ENCODE results near the gene GLS. TPM values are rescaled to one million over a fixed set of nuclear protein-coding genes. Genes with fewer than 3 reads are reported as not detected.
A peak's percentile ranks its signal among the peaks of the same experiment; 100 is the strongest.
"Not testable (repeated sequence)": the region's sequence is repeated elsewhere in the genome, so short reads cannot be mapped to it uniquely, and the experiment has no call there.

Gene GLS
- total RNA-seq, 5 donors from 2014 or later (not counting 1 experiment from before 2014, with no cell fraction given): 192 to 233 (median 209) TPM

DNA sequence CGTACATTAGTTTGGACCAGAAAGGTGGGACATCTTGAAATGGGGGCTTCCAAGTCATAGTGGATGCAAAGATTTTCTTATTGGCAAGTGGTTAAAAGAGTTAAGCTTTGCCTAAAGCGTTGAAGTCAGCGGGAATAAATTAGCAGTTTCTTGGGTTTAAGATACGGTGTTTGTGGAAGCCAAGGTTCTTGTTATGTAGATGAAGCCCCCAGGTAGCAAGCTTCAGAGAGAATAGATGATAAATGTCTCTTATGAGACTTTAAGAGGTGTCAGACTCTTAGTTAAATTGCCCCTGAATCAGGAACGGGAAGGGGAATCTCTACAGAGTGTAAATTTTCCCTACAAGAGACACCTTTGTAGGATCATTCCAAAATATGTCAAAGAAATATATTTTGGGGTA, 10.9 kb upstream of the GLS start:
- POLR2A ChIA-PET: no interaction called here
- H3K27me3 Mint-ChIP-seq: no peaks in the 10 kb centered on the region

DNA sequence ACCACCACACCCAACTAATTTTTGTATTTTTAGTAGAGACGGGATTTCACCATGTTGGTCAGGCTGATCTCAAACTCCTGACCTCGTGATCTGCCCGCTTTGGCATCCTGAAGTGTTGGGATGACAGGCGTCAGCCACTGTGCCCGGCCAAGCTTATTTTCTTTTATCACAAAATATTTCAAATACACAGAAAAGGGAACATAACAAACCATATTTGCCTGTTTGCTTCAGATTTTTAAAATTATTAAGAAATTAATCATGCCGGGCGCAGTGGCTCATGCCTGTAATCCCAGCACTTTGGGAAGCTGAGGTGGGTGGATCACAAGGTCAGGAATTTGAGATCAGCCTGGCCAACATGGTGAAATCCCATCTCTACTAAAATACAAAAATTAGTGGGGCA, 7.2 kb upstream of the GLS start:
- H3K36me3 Mint-ChIP-seq; H3K9me3 Mint-ChIP-seq; CTCF ChIA-PET; H3K27ac ChIP-seq (ENCODE audit: low read length); H3K9me3 ChIP-seq; H3K4me3 ChIP-seq (ENCODE audit: control insufficient read depth in 1 of 2, extremely low read depth in 1 of 2, low read length in 1 of 2); H3K27ac Mint-ChIP-seq; POLR2A ChIA-PET; H3K27me3 ChIP-seq (replicated peaks in 1 of 2; ENCODE audit: control insufficient read depth in 2 of 2, extremely low read depth in 1 of 2, insufficient read depth in 2 of 2, low read length in 1 of 2); H3K36me3 ChIP-seq (ENCODE audit: control insufficient read depth in 2 of 2, extremely low read depth in 1 of 2, insufficient read depth in 1 of 2, low read length in 1 of 2); DNase-seq; ATAC-seq (replicated peaks in 1 of 4); H3K4me3 Mint-ChIP-seq; H3K27me3 Mint-ChIP-seq: not testable (repeated sequence)
- H3K4me1 Mint-ChIP-seq: peaks cover 19 to 29% (median 27%) of the 10 kb centered on the region in 3 donors
- peaks cover 10 to 12% of the 10 kb centered on the region in 2 experiments for H3K4me1 ChIP-seq (ENCODE audit: control insufficient read depth in 1 of 2, extremely low read depth in 1 of 2, insufficient read depth in 2 of 2, low read length in 2 of 2)
- whole genome bisulfite sequencing (ENCODE audit: insufficient coverage): no CpG with 5 or more reads among the region's 7 CpGs

More for the DNA sequence above, 10.9 kb upstream of the GLS start:
- DNase-seq: no peak
- Mint-ChIP-seq H3K4me1 (no peaks in the 10 kb centered on the region), H3K27ac (no peak overlapping the region), H3K4me3 (no peak overlapping the region), H3K36me3 (peaks cover 18% of the 10 kb centered on the region), H3K9me3 (peaks cover 0 to 5% (median 0%) of the 10 kb centered on the region in 3 donors)
- Histone ChIP-seq H3K36me3 (ENCODE audit: control insufficient read depth in 2 of 2, extremely low read depth in 1 of 2, insufficient read depth in 1 of 2, low read length in 1 of 2) (no peaks in the 10 kb centered on the region), H3K9me3 (no peaks in the 10 kb centered on the region), H3K4me3 (ENCODE audit: control insufficient read depth in 1 of 2, extremely low read depth in 1 of 2, low read length in 1 of 2) (no peak overlapping the region), H3K27me3 (replicated peaks in 1 of 2; ENCODE audit: control insufficient read depth in 2 of 2, extremely low read depth in 1 of 2, insufficient read depth in 2 of 2, low read length in 1 of 2) (no peaks in the 10 kb centered on the region), H3K27ac (ENCODE audit: low read length) (no peak overlapping the region), H3K4me1 (ENCODE audit: control insufficient read depth in 1 of 2, extremely low read depth in 1 of 2, insufficient read depth in 2 of 2, low read length in 2 of 2) (no peaks in the 10 kb centered on the region)
- 93% methylated on average over 3 of the region's 5 CpGs for WGBS (ENCODE audit: insufficient coverage)
- CTCF ChIA-PET: no interaction called here
- no peak for ATAC-seq (replicated peaks in 1 of 4)

DNA sequence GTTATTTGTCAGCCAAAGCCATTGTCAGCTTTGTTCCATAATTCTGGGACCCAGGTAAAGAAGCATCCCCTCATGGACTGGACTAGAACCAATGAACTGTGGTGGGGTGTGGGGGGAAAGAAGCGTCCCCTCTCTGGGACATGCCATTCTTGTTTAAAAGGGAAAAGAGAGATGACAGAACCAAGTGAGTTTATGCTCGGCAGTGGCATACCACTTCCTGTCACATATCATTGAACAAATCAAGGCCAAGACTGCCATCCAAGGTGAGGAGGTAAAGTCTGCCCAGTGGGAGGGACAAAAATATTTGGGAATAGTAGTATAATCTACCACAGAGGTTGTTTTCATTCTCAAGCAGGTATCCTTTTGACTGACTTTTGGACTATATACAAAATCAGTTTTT, 4.7 kb upstream of the GLS start:
- Histone ChIP-seq H3K27ac (ENCODE audit: low read length) (peak overlapping the region; percentile 0), H3K36me3 (ENCODE audit: control insufficient read depth in 2 of 2, extremely low read depth in 1 of 2, insufficient read depth in 1 of 2, low read length in 1 of 2) (no peaks in the 10 kb centered on the region), H3K4me1 (ENCODE audit: control insufficient read depth in 1 of 2, extremely low read depth in 1 of 2, insufficient read depth in 2 of 2, low read length in 2 of 2) (peaks cover 18 to 20% of the 10 kb centered on the region in 2 experiments), H3K4me3 (ENCODE audit: control insufficient read depth in 1 of 2, extremely low read depth in 1 of 2, low read length in 1 of 2) (no peak overlapping the region), H3K9me3 (peaks cover 2% of the 10 kb centered on the region), H3K27me3 (replicated peaks in 1 of 2; ENCODE audit: control insufficient read depth in 2 of 2, extremely low read depth in 1 of 2, insufficient read depth in 2 of 2, low read length in 1 of 2) (no peaks in the 10 kb centered on the region)
- DNase-seq (peak in 17 of 35 experiments; percentile 1 to 63 (median 14)), ATAC-seq (replicated peaks in 1 of 4) (peak in 1 of 4 experiments; percentile 7)
- Mint-ChIP-seq H3K4me1 (peaks cover 19 to 36% (median 34%) of the 10 kb centered on the region in 3 donors), H3K27me3 (no peaks in the 10 kb centered on the region), H3K9me3 (no peaks in the 10 kb centered on the region), H3K36me3 (no peaks in the 10 kb centered on the region), H3K27ac (peak overlapping the region; percentile 81 to 87), H3K4me3 (peak overlapping the region in 1 of 3 donors; percentile 39)
- ChIA-PET CTCF (interaction anchor here (0.8 to 1.8 kb wide), 6 partner anchors 11 to 556 kb away, joined by 3 to 9 read pairs (median 4); partner anchors contain the start of gene HIBCH (in 1 of the 2)), POLR2A (no interaction called here)
- WGBS (ENCODE audit: insufficient coverage): no CpG with 5 or more reads among the region's 2 CpGs

DNA sequence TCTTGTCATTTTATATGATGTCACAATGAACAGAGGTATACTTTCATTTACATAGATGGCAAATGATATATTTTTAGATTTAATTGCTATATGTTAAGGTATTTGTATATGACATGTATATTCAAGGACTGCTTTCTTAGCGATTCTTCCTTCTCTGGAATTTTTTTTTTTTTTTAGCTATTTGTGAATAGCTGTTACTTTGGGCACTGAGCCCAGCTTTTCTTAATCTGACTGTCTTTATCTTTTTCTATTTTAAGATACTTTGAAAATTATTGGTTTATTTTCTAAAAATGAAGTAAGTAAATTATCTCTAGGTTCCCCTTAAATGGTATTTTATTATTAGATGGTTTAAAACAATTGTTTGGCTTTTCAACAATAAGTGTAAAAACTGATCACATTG, 4.0 kb upstream of the GLS start:
- ChIA-PET POLR2A (interaction anchor here (0.5 to 0.7 kb wide), 8 partner anchors 18 to 949 kb away, joined by 3 to 6 read pairs (median 4); no protein-coding TSS in a partner anchor), CTCF (interaction anchor here (0.6 to 1.3 kb wide), 4 partner anchors 16 to 26 kb away, joined by 3 to 12 read pairs (median 6); no protein-coding TSS in a partner anchor)
- DNase-seq (no peak), ATAC-seq (replicated peaks in 1 of 4) (no peak)
- no CpG with 5 or more reads among the region's 1 CpG for WGBS (ENCODE audit: insufficient coverage)
- no peaks in the 10 kb centered on the region for H3K36me3 Mint-ChIP-seq
- no peaks in the 10 kb centered on the region for H3K27me3 ChIP-seq (replicated peaks in 1 of 2; ENCODE audit: control insufficient read depth in 2 of 2, extremely low read depth in 1 of 2, insufficient read depth in 2 of 2, low read length in 1 of 2)
- no peak overlapping the region for H3K4me3 Mint-ChIP-seq
- no peak overlapping the region for H3K27ac Mint-ChIP-seq
- no peaks in the 10 kb centered on the region for H3K36me3 ChIP-seq (ENCODE audit: control insufficient read depth in 2 of 2, extremely low read depth in 1 of 2, insufficient read depth in 1 of 2, low read length in 1 of 2)
- peaks cover 2% of the 10 kb centered on the region for H3K9me3 ChIP-seq
- H3K27me3 Mint-ChIP-seq: no peaks in the 10 kb centered on the region
- no peak overlapping the region for H3K4me3 ChIP-seq (ENCODE audit: control insufficient read depth in 1 of 2, extremely low read depth in 1 of 2, low read length in 1 of 2)
- peaks cover 19 to 36% (median 34%) of the 10 kb centered on the region in 3 donors for H3K4me1 Mint-ChIP-seq
- H3K27ac ChIP-seq (ENCODE audit: low read length): no peak overlapping the region
- no peaks in the 10 kb centered on the region for H3K9me3 Mint-ChIP-seq
- peaks cover 18 to 20% of the 10 kb centered on the region in 2 experiments for H3K4me1 ChIP-seq (ENCODE audit: control insufficient read depth in 1 of 2, extremely low read depth in 1 of 2, insufficient read depth in 2 of 2, low read length in 2 of 2)

- WGBS (ENCODE audit: insufficient coverage): no CpG with 5 or more reads among the region's 2 CpGs
- H3K9me3 ChIP-seq: peaks cover 2% of the 10 kb centered on the region
- no peak overlapping the region for H3K27ac ChIP-seq (ENCODE audit: low read length)
- H3K27me3 Mint-ChIP-seq: no peaks in the 10 kb centered on the region
- peaks cover 20% of the 10 kb centered on the region in 2 experiments for H3K4me1 ChIP-seq (ENCODE audit: control insufficient read depth in 1 of 2, extremely low read depth in 1 of 2, insufficient read depth in 2 of 2, low read length in 2 of 2)
- DNase-seq (no peak), ATAC-seq (replicated peaks in 1 of 4) (no peak)
- H3K9me3 Mint-ChIP-seq: no peaks in the 10 kb centered on the region
- H3K4me3 ChIP-seq (ENCODE audit: control insufficient read depth in 1 of 2, extremely low read depth in 1 of 2, low read length in 1 of 2): no peak overlapping the region
- no peaks in the 10 kb centered on the region for H3K36me3 Mint-ChIP-seq
- no peaks in the 10 kb centered on the region for H3K27me3 ChIP-seq (replicated peaks in 1 of 2; ENCODE audit: control insufficient read depth in 2 of 2, extremely low read depth in 1 of 2, insufficient read depth in 2 of 2, low read length in 1 of 2)
- CTCF ChIA-PET: interaction anchor here (1.3 kb wide), 2 partner anchors 26 to 27 kb away, joined by 9 to 12 read pairs; no protein-coding TSS in a partner anchor
- H3K36me3 ChIP-seq (ENCODE audit: control insufficient read depth in 2 of 2, extremely low read depth in 1 of 2, insufficient read depth in 1 of 2, low read length in 1 of 2): no peaks in the 10 kb centered on the region
- peak overlapping the region in 1 of 2 donors; percentile 43 for H3K27ac Mint-ChIP-seq
- no peak overlapping the region for H3K4me3 Mint-ChIP-seq
- POLR2A ChIA-PET: interaction anchor here in 1 of 2 donors (0.5 kb wide), 1 partner anchor 800 kb away, joined by 3 read pairs; no protein-coding TSS in a partner anchor
- H3K4me1 Mint-ChIP-seq: peaks cover 27 to 36% (median 34%) of the 10 kb centered on the region in 3 donors
Observed at GRCh38 chr2:190877436-190877835, 3.2 kb upstream of the GLS start.

DNA sequence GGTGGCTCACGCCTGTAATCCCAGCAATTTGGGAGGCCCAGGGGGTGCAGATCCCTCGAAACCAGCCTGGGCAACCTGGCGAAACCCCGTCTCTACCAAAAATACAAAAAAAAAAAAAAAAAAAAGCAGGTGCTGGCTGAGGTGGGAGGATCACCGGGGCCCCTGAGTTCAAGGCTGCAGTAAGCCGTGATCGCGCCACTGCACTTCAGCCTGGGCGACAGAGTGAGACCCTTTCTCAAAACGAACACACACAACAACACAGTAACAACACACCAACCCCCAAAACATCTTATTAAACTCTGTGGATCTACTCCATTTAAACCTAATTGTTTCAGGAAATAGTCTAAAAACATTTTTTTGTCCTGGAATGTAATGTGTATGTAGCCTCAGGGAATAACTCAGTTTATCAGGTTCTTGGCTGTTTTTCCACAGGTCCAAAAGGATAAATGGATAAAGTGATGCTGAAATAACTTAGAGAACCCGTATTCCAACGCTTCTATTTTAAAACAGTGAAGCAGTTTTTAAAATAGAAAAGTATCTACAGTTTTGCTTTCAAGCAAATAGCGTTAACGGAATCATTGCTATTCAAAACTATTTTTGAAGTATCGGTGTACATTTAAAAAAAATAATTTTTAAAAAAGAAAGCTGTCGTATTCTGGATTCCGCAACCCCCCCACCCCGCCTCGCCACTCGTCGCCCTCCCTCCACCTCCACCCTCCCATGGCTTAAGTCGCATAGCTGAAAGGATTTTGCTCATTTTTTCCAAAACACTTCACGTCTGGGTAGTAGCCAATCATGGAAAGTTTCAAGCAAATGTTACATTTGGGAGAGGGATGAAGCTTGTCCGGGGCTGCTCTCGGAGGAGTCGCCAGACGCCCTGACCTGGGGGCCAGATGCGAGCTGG, 895 bp upstream of the GLS start:
- H3K4me3 ChIP-seq (ENCODE audit: control insufficient read depth in 1 of 2, extremely low read depth in 1 of 2, low read length in 1 of 2): peak overlapping the region; percentile 76 to 86
- H3K36me3 Mint-ChIP-seq: peaks cover 8% of the 10 kb centered on the region

More for the DNA sequence above, 895 bp upstream of the GLS start:
- Histone ChIP-seq H3K27me3 (replicated peaks in 1 of 2; ENCODE audit: control insufficient read depth in 2 of 2, extremely low read depth in 1 of 2, insufficient read depth in 2 of 2, low read length in 1 of 2) (no peaks in the 10 kb centered on the region), H3K4me1 (ENCODE audit: control insufficient read depth in 1 of 2, extremely low read depth in 1 of 2, insufficient read depth in 2 of 2, low read length in 2 of 2) (peaks cover 23 to 32% of the 10 kb centered on the region in 2 experiments), H3K36me3 (ENCODE audit: control insufficient read depth in 2 of 2, extremely low read depth in 1 of 2, insufficient read depth in 1 of 2, low read length in 1 of 2) (no peaks in the 10 kb centered on the region), H3K9me3 (peaks cover 2% of the 10 kb centered on the region), H3K27ac (ENCODE audit: low read length) (peak overlapping the region; percentile 93)
- CTCF ChIA-PET: interaction anchor here in 1 of 2 donors (1.1 to 4.0 kb wide), 4 partner anchors 13 to 68 kb away, joined by 3 to 22 read pairs (median 8); no protein-coding TSS in a partner anchor
- 17% methylated on average over 6 of the region's 28 CpGs for WGBS (ENCODE audit: insufficient coverage)
- DNase-seq (peak in 15 of 35 experiments; percentile 1 to 55 (median 11)), ATAC-seq (replicated peaks in 1 of 4) (peak in 1 of 4 experiments; percentile 1)
- peak overlapping the region; percentile 92 to 98 (median 96) for H3K4me3 Mint-ChIP-seq
- POLR2A ChIA-PET: interaction anchor here (0.6 to 1.5 kb wide), 11 partner anchors 10 to 465 kb away, joined by 3 to 10 read pairs (median 4); no protein-coding TSS in a partner anchor
- peak overlapping the region; percentile 97 to 99 for H3K27ac Mint-ChIP-seq
- H3K27me3 Mint-ChIP-seq: no peaks in the 10 kb centered on the region
- no peaks in the 10 kb centered on the region for H3K9me3 Mint-ChIP-seq
- peaks cover 50 to 57% (median 56%) of the 10 kb centered on the region in 3 donors for H3K4me1 Mint-ChIP-seq

Data from T-cell (primary cell).